IPS-18c (cell line): ENCODE results near the gene BTN3A1.
"Not testable (repeated sequence)": the region's sequence is repeated elsewhere in the genome, so short reads cannot be mapped to it uniquely, and the experiment has no call there.

Experiments
- H3K4me3 ChIP-seq: 2 replicates; pipeline ENCODE4 v1.7.0; 2013; ENCODE audit warnings: low read depth, mild to moderate bottlenecking, low read length, moderate library complexity; ENCODE audit not compliant: insufficient read depth
- H3K9me3 ChIP-seq: one replicate; pipeline ENCODE4 v1.6.1; 2013; ENCODE audit warnings: mild to moderate bottlenecking, low read length, moderate library complexity; ENCODE audit not compliant: control insufficient read depth, insufficient read depth

Gene BTN3A1

DNA sequence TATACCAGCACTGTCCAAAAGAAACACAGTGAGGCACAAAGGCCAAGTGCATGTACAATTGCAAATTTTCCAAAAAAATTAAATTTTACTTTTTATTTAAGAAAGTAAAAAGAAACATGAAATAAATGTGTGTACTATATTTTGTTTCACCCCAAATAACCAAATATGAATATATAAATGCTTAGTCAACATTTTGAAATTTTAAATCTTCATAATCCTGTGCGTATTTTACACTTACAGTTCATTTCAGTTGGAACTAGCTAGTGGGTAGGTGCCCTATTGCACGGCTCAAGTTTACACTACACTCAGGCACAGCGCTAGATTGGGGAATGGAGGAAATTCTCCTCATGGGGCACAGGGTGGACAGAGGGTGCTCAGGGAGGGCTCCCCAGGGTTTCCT lies 20.3 kb downstream of the BTN3A1 start:
- Histone ChIP-seq H3K9me3 (peaks cover 4% of the 10 kb centered on the region), H3K4me3 (no peak overlapping the region; the same call in 1 of the 2 replicates)

- Histone ChIP-seq H3K9me3 (no peaks in the 10 kb centered on the region), H3K4me3 (no peak overlapping the region)
Observed at GRCh38 chr6:26426691-26427450, 24.8 kb downstream of the BTN3A1 start.

DNA sequence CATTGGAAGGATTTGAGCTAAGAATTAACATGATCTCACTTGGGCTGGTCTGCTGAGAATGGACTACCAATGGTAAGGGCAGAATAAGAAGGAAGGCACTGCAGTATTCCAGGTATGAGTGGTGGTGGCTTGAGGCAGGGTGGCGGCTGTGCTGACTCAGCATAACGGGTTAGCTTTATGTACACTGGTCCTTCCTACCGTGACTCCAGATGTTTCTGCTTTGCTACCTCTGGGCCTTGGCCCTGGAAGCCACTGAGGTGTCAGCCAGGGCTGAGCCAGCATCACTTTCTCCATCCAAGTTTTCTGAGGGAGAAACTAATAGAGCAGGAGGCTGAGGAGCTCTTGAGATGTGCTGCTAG lies 25.4 kb downstream of the BTN3A1 start:
- Histone ChIP-seq H3K9me3 (no peaks in the 10 kb centered on the region), H3K4me3 (no peak overlapping the region)

DNA sequence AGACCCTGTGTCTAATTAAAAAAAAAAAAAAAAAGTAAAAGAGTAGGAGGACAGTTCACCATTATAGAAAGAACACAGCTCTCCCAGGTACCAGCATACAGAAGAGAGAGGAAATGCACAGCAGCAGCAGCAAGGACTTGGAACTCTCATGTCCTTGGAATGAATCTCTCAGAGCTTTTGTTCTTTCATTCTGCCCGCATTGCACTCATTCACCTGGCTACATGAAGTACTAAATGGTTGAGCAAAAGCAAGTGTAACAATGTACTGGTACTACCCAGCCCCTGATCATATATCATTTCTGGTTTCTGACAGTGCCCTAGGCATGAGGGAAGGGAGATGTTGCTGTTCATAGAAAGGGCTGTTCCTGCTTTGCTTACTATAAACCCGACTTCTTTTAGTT lies 26.1 kb downstream of the BTN3A1 start:
- H3K4me3 ChIP-seq, result no peak overlapping the region

GRCh38 chr6:26430787-26431186 lies 28.7 kb downstream of the BTN3A1 start:
- no peak overlapping the region for H3K4me3 ChIP-seq
- peaks cover 4% of the 10 kb centered on the region for H3K9me3 ChIP-seq

More for the DNA sequence above, 26.1 kb downstream of the BTN3A1 start:
- H3K9me3 ChIP-seq, result no peaks in the 10 kb centered on the region

DNA sequence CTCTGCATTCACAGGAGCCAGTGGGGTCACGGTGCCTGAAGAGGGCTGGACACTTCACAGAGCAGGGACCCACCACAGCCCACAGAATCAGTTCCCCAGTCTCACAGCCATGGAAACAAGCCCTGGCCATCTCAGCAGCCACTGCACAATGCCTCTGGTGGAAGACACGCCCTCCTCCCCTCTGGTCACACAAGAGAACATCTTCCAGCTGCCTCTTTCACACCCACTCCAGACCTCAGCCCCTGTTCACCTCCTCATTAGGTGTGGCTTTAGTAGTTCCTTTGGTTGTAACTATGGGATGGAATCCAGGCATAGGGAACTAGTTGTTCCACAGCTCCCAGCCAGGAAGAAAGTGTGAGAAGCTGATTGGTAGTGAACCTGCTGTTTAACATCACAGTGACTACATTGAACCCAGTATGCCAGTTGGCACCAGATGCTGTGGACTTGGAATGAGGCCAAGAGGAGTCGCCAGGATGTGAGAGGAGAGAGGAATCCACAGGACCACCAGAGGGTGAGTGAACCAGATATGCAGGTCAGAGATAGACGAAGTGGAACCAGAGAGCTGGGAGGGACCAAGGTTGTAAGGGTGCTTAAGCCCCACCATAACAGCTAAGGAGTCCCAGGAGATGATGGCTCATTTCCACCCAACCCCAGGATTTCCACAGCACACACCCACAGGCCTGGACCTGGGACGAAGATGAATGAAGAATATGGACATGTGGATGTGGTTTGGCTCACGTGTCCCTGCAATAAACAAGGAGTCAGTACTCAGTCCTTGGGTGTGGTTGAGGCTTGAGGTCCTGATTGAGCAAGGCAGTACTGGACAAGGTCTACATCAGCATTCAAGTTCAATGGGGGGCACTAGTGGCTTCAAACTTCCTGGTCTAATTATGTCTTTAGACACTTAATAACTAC lies 29.4 kb downstream of the BTN3A1 start:
- Histone ChIP-seq H3K9me3 (peaks cover 4% of the 10 kb centered on the region), H3K4me3 (no peak overlapping the region)

GRCh38 chr6:26432627-26433201 lies 30.6 kb downstream of the BTN3A1 start:
- H3K9me3 ChIP-seq, result peaks cover 4% of the 10 kb centered on the region
- H3K4me3 ChIP-seq, result no peak overlapping the region

GRCh38 chr6:26433680-26434079 lies 31.6 kb downstream of the BTN3A1 start:
- not testable (repeated sequence) for H3K4me3 ChIP-seq, H3K9me3 ChIP-seq

DNA sequence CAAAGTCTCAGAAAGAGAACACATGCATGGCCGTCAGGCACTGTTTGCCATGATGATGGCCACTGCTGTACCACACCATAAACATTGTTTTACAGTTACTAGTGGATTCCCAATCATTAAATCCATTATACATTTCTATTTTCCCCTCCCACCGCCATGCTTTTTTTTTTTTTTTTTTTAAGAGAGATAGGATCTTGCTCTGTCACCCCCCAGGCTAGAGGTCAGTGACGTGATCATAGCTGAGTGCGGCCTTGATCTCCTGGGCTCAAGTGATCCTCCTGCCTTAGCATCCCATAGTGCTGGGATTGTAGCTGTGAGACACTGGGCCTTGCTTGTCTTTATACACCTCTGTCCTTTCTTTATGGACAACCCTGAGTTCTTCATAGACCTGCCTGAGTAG lies 33.9 kb downstream of the BTN3A1 start:
- peaks cover 4% of the 10 kb centered on the region for H3K9me3 ChIP-seq

DNA sequence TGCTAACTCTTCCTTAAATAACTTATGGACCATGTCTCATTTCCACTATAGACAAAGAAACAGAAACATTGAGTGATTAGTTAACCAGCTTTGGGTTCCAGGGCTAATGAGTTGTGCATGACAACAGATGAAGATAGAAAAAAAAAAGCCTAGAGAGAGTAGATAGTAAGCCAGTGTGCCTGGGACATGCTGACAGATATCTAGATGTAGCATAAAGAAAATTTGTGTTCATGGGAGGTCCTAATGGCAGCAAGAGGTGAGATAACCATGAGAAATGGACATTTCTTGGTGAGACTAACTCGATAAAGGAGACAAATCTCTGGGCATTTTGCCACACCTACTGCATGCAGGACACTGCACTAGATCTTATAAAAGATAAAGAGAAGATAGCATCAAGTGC lies 35.5 kb downstream of the BTN3A1 start:
- H3K4me3 ChIP-seq, result no peak overlapping the region
- peaks cover 4% of the 10 kb centered on the region for H3K9me3 ChIP-seq

More for the DNA sequence above, 33.9 kb downstream of the BTN3A1 start:
- no peak overlapping the region for H3K4me3 ChIP-seq

DNA sequence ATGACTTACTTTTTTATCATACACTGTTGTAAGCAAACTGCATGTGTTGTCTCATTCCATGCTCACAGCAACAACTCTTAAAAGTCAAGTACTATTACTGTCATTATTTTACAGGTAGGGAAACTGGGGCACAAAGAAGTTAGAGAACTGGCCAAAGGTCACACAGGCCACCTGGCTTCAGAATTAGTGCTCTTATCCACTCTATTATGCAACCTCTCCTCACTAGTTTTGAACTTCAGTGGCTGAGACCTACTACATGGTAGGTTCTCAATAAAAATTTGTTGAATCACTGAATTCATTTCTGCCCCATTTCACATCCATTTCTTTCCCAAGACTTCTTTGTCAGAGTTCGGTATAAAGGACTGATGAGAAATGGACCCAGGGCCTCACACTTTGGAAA lies 35.9 kb downstream of the BTN3A1 start:
- no peak overlapping the region for H3K4me3 ChIP-seq
- H3K9me3 ChIP-seq, result peaks cover 4% of the 10 kb centered on the region

DNA sequence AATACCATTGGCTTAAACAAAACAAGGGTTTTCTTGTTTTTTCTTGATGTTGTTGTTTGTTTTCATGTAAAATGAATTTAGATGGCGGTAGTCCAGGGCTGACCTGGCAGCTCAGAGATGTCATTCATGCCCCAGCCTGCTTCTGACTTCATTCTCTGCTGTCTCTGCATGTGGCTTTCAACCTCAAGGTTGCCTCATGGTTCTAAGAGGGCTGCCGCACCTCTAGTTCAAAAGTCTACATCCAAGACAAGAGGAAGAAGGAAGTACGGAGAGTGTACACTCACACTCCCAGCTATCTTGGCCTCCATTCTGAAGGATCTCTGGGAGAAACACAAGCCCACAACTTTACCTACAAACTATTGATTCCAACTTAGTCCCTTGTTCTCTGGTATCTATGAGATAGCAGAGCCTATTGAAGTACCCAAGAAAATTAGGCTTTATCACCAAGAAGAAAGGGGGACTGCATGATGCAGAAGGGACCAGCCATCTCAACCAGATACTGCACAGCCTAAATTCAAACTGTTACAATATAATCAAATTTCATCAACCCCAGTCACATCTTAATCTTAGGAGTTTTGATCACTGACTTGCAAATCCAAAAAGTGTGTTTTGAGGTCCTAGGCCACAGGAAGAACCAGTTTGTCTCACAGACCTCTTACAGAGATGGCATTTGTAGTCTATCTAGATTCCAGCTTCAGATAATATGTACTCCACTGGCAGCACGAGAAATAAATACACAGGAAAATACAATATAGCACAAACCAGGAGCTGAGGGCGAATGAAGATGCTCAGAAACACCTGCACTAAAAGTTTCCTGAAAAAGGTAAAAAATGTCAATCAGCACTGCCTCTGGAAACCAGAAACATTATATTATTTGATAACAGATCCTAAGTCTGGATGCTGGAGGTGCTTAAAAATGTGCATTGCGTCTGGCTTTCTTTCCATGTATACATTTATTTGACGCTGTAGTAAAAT lies 37.4 kb downstream of the BTN3A1 start:
- Histone ChIP-seq H3K4me3 (no peak overlapping the region), H3K9me3 (peaks cover 2% of the 10 kb centered on the region)

GRCh38 chr6:26440977-26441358 lies 38.9 kb downstream of the BTN3A1 start:
- Histone ChIP-seq H3K9me3 (no peaks in the 10 kb centered on the region), H3K4me3 (no peak overlapping the region)

DNA sequence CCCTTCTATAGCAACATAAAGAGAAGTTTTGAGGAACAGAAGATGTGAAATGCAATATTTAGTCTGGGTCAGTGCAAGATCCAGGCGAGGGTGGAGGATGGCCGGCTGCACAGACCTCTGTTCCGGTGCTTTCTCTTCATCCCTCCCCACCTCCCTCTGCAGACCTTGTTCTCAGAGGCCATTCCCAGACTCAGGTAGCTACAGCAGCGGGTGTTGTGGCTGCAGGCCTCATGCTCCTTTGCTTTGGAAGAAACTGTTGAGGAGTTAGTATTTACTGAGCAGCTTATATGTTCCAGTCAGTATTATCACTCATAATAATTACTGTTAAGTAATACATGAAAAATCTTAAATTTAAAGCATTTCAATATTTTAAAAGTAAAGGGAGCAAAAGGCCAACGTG lies 39.9 kb downstream of the BTN3A1 start:
- no peak overlapping the region for H3K4me3 ChIP-seq
- no peaks in the 10 kb centered on the region for H3K9me3 ChIP-seq

- H3K9me3 ChIP-seq, result no peaks in the 10 kb centered on the region
- H3K4me3 ChIP-seq, result no peak overlapping the region
Observed at GRCh38 chr6:26445934-26446667, 44.0 kb downstream of the BTN3A1 start.

DNA sequence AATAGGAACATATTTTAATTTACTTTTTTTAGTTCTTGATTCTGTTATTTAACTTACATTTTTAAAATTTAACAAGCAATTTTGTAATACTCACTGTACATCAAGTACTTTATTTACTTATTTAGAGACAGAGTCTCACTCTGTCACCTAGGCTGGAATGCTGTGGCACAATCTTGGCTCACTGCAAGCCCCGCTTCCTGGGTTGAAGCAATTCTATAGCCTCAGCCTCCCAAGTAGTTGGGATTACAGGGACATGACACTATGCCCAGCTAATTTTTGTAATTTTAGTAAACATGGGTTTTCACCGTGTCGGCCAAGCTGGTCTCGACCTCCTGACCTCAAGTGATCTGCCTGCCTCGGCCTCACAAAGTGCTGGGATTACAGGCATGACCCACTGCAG lies 45.2 kb downstream of the BTN3A1 start:
- Histone ChIP-seq H3K4me3 (no peak overlapping the region), H3K9me3 (no peaks in the 10 kb centered on the region)
